Measurements from ENCODE around the gene CAPN5.

DNA sequence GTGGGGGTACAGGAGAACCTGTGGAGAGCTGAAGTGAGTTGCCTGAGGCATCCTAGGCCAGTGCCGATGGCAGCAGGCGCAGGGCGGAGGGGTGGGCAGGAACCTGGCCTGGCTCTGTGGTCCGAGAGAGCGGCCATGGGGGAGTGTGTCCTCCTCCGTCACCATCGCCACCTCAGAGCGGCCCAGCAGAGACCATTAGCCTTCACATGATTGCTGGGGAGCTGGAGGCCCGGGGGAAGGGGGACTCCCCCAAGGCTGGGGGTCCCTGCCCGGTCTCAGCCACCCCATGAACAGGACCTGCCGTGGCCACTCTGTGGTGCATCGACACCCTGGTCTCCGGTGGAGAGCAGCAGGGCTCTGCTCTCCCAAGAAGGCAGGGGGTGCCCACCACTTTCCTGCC lies 40.0 kb downstream of the CAPN5 start:
- TF ChIP-seq RUNX3 (IDR thresholded peaks at IDR 0.05; ENCODE audit: low read length), result no peak
- TF ChIP-seq, protein P1, sequence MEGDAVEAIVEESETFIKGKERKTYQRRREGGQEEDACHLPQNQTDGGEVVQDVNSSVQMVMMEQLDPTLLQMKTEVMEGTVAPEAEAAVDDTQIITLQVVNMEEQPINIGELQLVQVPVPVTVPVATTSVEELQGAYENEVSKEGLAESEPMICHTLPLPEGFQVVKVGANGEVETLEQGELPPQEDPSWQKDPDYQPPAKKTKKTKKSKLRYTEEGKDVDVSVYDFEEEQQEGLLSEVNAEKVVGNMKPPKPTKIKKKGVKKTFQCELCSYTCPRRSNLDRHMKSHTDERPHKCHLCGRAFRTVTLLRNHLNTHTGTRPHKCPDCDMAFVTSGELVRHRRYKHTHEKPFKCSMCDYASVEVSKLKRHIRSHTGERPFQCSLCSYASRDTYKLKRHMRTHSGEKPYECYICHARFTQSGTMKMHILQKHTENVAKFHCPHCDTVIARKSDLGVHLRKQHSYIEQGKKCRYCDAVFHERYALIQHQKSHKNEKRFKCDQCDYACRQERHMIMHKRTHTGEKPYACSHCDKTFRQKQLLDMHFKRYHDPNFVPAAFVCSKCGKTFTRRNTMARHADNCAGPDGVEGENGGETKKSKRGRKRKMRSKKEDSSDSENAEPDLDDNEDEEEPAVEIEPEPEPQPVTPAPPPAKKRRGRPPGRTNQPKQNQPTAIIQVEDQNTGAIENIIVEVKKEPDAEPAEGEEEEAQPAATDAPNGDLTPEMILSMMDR (IDR thresholded peaks at IDR 0.05 in 2 of 3, conservative IDR thresholded peaks at IDR 0.05 in 1 of 3; ENCODE audit: control insufficient read depth in 2 of 3, extremely low read depth in 1 of 3, insufficient read depth in 1 of 3, low read depth in 3 of 3, low read length in 3 of 3), result no peak
- TF ChIP-seq, protein P2, sequence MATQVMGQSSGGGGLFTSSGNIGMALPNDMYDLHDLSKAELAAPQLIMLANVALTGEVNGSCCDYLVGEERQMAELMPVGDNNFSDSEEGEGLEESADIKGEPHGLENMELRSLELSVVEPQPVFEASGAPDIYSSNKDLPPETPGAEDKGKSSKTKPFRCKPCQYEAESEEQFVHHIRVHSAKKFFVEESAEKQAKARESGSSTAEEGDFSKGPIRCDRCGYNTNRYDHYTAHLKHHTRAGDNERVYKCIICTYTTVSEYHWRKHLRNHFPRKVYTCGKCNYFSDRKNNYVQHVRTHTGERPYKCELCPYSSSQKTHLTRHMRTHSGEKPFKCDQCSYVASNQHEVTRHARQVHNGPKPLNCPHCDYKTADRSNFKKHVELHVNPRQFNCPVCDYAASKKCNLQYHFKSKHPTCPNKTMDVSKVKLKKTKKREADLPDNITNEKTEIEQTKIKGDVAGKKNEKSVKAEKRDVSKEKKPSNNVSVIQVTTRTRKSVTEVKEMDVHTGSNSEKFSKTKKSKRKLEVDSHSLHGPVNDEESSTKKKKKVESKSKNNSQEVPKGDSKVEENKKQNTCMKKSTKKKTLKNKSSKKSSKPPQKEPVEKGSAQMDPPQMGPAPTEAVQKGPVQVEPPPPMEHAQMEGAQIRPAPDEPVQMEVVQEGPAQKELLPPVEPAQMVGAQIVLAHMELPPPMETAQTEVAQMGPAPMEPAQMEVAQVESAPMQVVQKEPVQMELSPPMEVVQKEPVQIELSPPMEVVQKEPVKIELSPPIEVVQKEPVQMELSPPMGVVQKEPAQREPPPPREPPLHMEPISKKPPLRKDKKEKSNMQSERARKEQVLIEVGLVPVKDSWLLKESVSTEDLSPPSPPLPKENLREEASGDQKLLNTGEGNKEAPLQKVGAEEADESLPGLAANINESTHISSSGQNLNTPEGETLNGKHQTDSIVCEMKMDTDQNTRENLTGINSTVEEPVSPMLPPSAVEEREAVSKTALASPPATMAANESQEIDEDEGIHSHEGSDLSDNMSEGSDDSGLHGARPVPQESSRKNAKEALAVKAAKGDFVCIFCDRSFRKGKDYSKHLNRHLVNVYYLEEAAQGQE (IDR thresholded peaks at IDR 0.05; ENCODE audit: low read depth, low read length), result no peak
- no peak for TF ChIP-seq CREB1 (IDR thresholded peaks at IDR 0.05; ENCODE audit: low read depth)
- no peak for TF ChIP-seq CBX5 (IDR thresholded peaks at IDR 0.05; ENCODE audit: low read depth)
- no peak for TF ChIP-seq POLR2A (IDR thresholded peaks at IDR 0.05; ENCODE audit: low read depth, low read length)
- TF ChIP-seq, protein P3, sequence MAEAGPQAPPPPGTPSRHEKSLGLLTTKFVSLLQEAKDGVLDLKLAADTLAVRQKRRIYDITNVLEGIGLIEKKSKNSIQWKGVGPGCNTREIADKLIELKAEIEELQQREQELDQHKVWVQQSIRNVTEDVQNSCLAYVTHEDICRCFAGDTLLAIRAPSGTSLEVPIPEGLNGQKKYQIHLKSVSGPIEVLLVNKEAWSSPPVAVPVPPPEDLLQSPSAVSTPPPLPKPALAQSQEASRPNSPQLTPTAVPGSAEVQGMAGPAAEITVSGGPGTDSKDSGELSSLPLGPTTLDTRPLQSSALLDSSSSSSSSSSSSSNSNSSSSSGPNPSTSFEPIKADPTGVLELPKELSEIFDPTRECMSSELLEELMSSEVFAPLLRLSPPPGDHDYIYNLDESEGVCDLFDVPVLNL (IDR thresholded peaks at IDR 0.05; ENCODE audit: low read depth, low read length), result no peak
- no peak for TF ChIP-seq SREBF1 (IDR thresholded peaks at IDR 0.05; ENCODE audit: low read length)
- no peak for TF ChIP-seq SIN3A (IDR thresholded peaks at IDR 0.05; ENCODE audit: low read depth, low read length)
- TF ChIP-seq, protein P4, sequence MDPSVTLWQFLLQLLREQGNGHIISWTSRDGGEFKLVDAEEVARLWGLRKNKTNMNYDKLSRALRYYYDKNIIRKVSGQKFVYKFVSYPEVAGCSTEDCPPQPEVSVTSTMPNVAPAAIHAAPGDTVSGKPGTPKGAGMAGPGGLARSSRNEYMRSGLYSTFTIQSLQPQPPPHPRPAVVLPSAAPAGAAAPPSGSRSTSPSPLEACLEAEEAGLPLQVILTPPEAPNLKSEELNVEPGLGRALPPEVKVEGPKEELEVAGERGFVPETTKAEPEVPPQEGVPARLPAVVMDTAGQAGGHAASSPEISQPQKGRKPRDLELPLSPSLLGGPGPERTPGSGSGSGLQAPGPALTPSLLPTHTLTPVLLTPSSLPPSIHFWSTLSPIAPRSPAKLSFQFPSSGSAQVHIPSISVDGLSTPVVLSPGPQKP (IDR thresholded peaks at IDR 0.05; ENCODE audit: low read depth, low read length), result no peak
- no peak for TF ChIP-seq ATF7 (IDR thresholded peaks at IDR 0.05; ENCODE audit: low read depth)
- TF ChIP-seq, protein P5, sequence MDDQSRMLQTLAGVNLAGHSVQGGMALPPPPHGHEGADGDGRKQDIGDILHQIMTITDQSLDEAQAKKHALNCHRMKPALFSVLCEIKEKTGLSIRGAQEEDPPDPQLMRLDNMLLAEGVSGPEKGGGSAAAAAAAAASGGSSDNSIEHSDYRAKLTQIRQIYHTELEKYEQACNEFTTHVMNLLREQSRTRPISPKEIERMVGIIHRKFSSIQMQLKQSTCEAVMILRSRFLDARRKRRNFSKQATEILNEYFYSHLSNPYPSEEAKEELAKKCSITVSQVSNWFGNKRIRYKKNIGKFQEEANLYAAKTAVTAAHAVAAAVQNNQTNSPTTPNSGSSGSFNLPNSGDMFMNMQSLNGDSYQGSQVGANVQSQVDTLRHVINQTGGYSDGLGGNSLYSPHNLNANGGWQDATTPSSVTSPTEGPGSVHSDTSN (IDR thresholded peaks at IDR 0.05; ENCODE audit: insufficient replicate concordance, low read depth, low read length), result no peak
- TF ChIP-seq NFIC (IDR thresholded peaks at IDR 0.05; ENCODE audit: low read depth, low read length), result no peak
- no peak for TF ChIP-seq ZNF274 (IDR thresholded peaks at IDR 0.05; ENCODE audit: insufficient read depth, insufficient read length)
